NCI-H345 treated with DMSO at 0.1 percent for 48 hours (cell line): ENCODE measurements around the gene PRKX.
"Not testable (repeated sequence)": the region's sequence is repeated elsewhere in the genome, so short reads cannot be mapped to it uniquely, and the experiment has no call there.

Source experiments
- DNase-seq: peaks from one replicate; lab custom pipeline; 2025; ENCODE audit not compliant: unreplicated experiment; lab: John Stamatoyannopoulos, UW

Gene PRKX

GRCh38 chrX:3713225-3713936, at the start of gene PRKX:
PRKX (minus strand) TSS chrX:3713649; CDS start chrX:3713253, 396 bp downstream.
- DNase-seq = no peak

GRCh38 chrX:3763111-3763510, 49.7 kb upstream of the PRKX start:
- no peak for DNase-seq

- DNase-seq = no peak
Observed at GRCh38 chrX:3757510-3758025, 44.1 kb upstream of the PRKX start.

GRCh38 chrX:3748052-3748559, 34.7 kb upstream of the PRKX start:
- DNase-seq = no peak

- DNase-seq = no peak
Observed at GRCh38 chrX:3743801-3744439, 30.5 kb upstream of the PRKX start.

- not testable (repeated sequence) for DNase-seq
Observed at GRCh38 chrX:3740946-3741345, 27.5 kb upstream of the PRKX start.

- DNase-seq = no peak
Observed at GRCh38 chrX:3738509-3738908, 25.1 kb upstream of the PRKX start.

- DNase-seq = not testable (repeated sequence)
Observed at GRCh38 chrX:3736536-3736935, 23.1 kb upstream of the PRKX start.

- DNase-seq = not testable (repeated sequence)
Observed at GRCh38 chrX:3735891-3736290, 22.4 kb upstream of the PRKX start.

GRCh38 chrX:3734456-3734855, 21.0 kb upstream of the PRKX start:
- not testable (repeated sequence) for DNase-seq

- DNase-seq = no peak
Observed at GRCh38 chrX:3733043-3733430, 19.6 kb upstream of the PRKX start.

GRCh38 chrX:3732326-3733042, 19.0 kb upstream of the PRKX start:
- not testable (repeated sequence) for DNase-seq

GRCh38 chrX:3728454-3728853, 15.0 kb upstream of the PRKX start:
- DNase-seq = no peak

- not testable (repeated sequence) for DNase-seq
Observed at GRCh38 chrX:3723460-3723859, 10.0 kb upstream of the PRKX start.

- DNase-seq = no peak
Observed at GRCh38 chrX:3717742-3718420, 4.4 kb upstream of the PRKX start.

- no peak for DNase-seq
Observed at GRCh38 chrX:3715921-3716320, 2.5 kb upstream of the PRKX start.

GRCh38 chrX:3714706-3715479, 1.4 kb upstream of the PRKX start:
- DNase-seq = not testable (repeated sequence)

GRCh38 chrX:3713937-3714434, 537 bp upstream of the PRKX start:
- no peak for DNase-seq

- DNase-seq = no peak
Observed at GRCh38 chrX:3712870-3713224, 602 bp downstream of the PRKX start.
